WTC11 (cell line): ENCODE measurements around the gene IQGAP2. TPM values are rescaled to one million over a fixed set of nuclear protein-coding genes. Genes with fewer than 3 reads are reported as not detected.
"Not testable (repeated sequence)": the region's sequence is repeated elsewhere in the genome, so short reads cannot be mapped to it uniquely, and the experiment has no call there.

Experiments used
- ATAC-seq: fragments of 200-7000 bp; cut with Tn5 transposase; 2 replicates; pipeline ENCODE4 v1.10.0; 2021; ENCODE audit warnings: mild to moderate bottlenecking, moderate library complexity
- CTCF ChIA-PET: fragments of 300-600 bp; sonication (Branson Sonifier 250); formaldehyde crosslinking; loops from one replicate; lab custom pipeline; 2021; ENCODE audit warnings: antibody characterized with exemption; lab: Charles Lee
- POLR2A ChIA-PET: fragments of 350-600 bp; sonication (Branson Sonifier 250); formaldehyde crosslinking; loops from one replicate; lab custom pipeline; 2021; ENCODE audit warnings: antibody characterized with exemption; lab: Charles Lee
- DNase-seq: peaks from one replicate; pipeline ENCODE4 v3.0.0; 2021; ENCODE audit warnings: low spot score
- H3K27ac Mint-ChIP-seq: 2 replicates; pipeline ENCODE4 v1.8.0; 2021; ENCODE audit warnings: mixed read lengths
- H3K27me3 Mint-ChIP-seq: 2 replicates; pipeline ENCODE4 v1.8.0; 2021; ENCODE audit warnings: low read depth, mild to moderate bottlenecking, moderate library complexity, mixed read lengths
- H3K36me3 Mint-ChIP-seq: 2 replicates; pipeline ENCODE4 v1.8.0; 2021; ENCODE audit warnings: mixed read lengths
- H3K4me1 Mint-ChIP-seq: 2 replicates; pipeline ENCODE4 v1.8.0; 2022; ENCODE audit warnings: mixed read lengths
- H3K4me3 Mint-ChIP-seq: 2 replicates; pipeline ENCODE4 v1.8.0; 2021; ENCODE audit warnings: mild to moderate bottlenecking, moderate library complexity, mixed read lengths
- H3K9me3 Mint-ChIP-seq: 2 replicates; pipeline ENCODE4 v1.8.0; 2021; ENCODE audit warnings: mixed read lengths
- CREM ChIP-seq: sonication (generic); formaldehyde crosslinking; IDR thresholded peaks from 2 replicates; pipeline ENCODE4 v1.8.1; 2022; ENCODE audit warnings: mild to moderate bottlenecking, missing genetic modification reagents, moderate library complexity
- JAZF1 ChIP-seq: fragments of 250-450 bp; sonication (Bioruptor Pico); IDR thresholded peaks from 2 replicates; pipeline ENCODE4 v1.9.0; 2021; ENCODE audit warnings: moderate library complexity, mild to moderate bottlenecking, inconsistent platforms
- MXD4 ChIP-seq: fragments of 250-450 bp; sonication (Bioruptor Pico); IDR thresholded peaks from 2 replicates; pipeline ENCODE4 v1.8.0; 2021; ENCODE audit warnings: mild to moderate bottlenecking, moderate library complexity, borderline replicate concordance
- NR3C1 ChIP-seq: sonication (generic); formaldehyde crosslinking; conservative IDR thresholded peaks from 2 replicates; pipeline ENCODE4 v1.8.1; 2023; ENCODE audit warnings: low read depth, mild to moderate bottlenecking, missing genetic modification reagents
- RORB ChIP-seq: fragments of 250-450 bp; sonication (Bioruptor Pico); IDR thresholded peaks from 2 replicates; pipeline ENCODE4 v1.9.0; 2021; ENCODE audit warnings: mild to moderate bottlenecking
- SMAD4 ChIP-seq: sonication (generic); formaldehyde crosslinking; IDR thresholded peaks from 2 replicates; pipeline ENCODE4 v1.8.0; 2022; ENCODE audit warnings: mild to moderate bottlenecking, missing genetic modification reagents
- ZNF396 ChIP-seq: fragments of 250-450 bp; sonication (Bioruptor Pico); IDR thresholded peaks from 2 replicates; pipeline ENCODE4 v1.8.0; 2021; ENCODE audit warnings: mild to moderate bottlenecking, moderate library complexity, borderline replicate concordance
- ZNF671 ChIP-seq: fragments of 250-450 bp; sonication (Bioruptor Pico); IDR thresholded peaks from 2 replicates; pipeline ENCODE4 v1.8.0; 2021; ENCODE audit warnings: mild to moderate bottlenecking
- total RNA-seq: library from RNA; stranded (reverse); gene quantifications from 3 replicates; pipeline ENCODE4 v1.2.3, GENCODE V29; 2021
- TF ChIP-seq, protein P1 (sequence below): fragments of 200-600 bp; IDR thresholded peaks from 2 replicates; pipeline ENCODE4 v1.8.0; 2022; ENCODE audit warnings: antibody characterized with exemption
- TF ChIP-seq, protein P2 (sequence below): fragments of 250-450 bp; sonication (Bioruptor Pico); IDR thresholded peaks from 2 replicates; pipeline ENCODE4 v1.9.0; 2021; ENCODE audit warnings: moderate library complexity, mild to moderate bottlenecking, inconsistent platforms, borderline replicate concordance
- TF ChIP-seq, protein P3 (sequence below): sonication (generic); formaldehyde crosslinking; IDR thresholded peaks from 2 replicates; pipeline ENCODE4 v1.8.1; 2023; ENCODE audit warnings: mild to moderate bottlenecking, moderate library complexity, missing genetic modification reagents
- TF ChIP-seq, protein P4 (sequence below): sonication (generic); formaldehyde crosslinking; IDR thresholded peaks from 2 replicates; pipeline ENCODE4 v1.8.1; 2023; ENCODE audit warnings: mild to moderate bottlenecking, missing genetic modification reagents
- TF ChIP-seq, protein P5 (sequence below): sonication (generic); formaldehyde crosslinking; IDR thresholded peaks from 2 replicates; pipeline ENCODE4 v1.8.1; 2022; ENCODE audit warnings: missing genetic modification reagents, borderline replicate concordance
- TF ChIP-seq, protein P6 (sequence below): sonication (generic); formaldehyde crosslinking; IDR thresholded peaks from 2 replicates; pipeline ENCODE4 v1.8.1; 2022; ENCODE audit warnings: mild to moderate bottlenecking, moderate library complexity, missing genetic modification reagents
- TF ChIP-seq, protein P7 (sequence below): fragments of 250-450 bp; sonication (Bioruptor Pico); IDR thresholded peaks from 2 replicates; pipeline ENCODE4 v1.9.0; 2021; ENCODE audit warnings: mild to moderate bottlenecking

IQGAP2 gene
- total RNA-seq, 1 experiment from 2014 or later: 70.6 TPM

DNA sequence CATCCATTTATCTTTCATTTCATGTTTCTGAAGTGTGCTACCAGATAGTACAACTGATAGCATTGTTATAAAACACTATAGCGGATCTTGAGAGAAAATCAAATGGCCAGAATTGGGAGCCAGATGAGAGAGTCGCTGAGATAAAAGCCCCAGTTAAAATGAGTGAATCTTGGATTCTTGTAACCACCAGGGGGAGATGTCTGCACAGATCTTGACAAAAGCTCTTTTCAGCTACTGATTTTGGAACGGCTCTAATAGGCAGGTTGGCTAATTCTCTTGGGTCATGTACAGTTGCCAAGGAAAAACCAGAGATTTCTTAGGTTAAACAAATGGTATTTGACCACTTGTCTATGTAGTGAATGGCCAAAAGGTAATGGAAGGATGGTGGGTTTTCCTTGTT, 198.4 kb downstream of the IQGAP2 start:
- no peaks in the 10 kb centered on the region for H3K9me3 Mint-ChIP-seq
- no peak overlapping the region for H3K27ac Mint-ChIP-seq
- no peak for DNase-seq
- H3K4me3 Mint-ChIP-seq: no peak overlapping the region
- ChIA-PET POLR2A (no interaction called here), CTCF (interaction anchor here (0.6 to 5.5 kb wide), 24 partner anchors 10 to 293 kb away, joined by 3 to 39 read pairs (median 4); partner anchors contain the start of gene IQGAP2)
- peaks cover 18% of the 10 kb centered on the region for H3K36me3 Mint-ChIP-seq
- no peaks in the 10 kb centered on the region for H3K4me1 Mint-ChIP-seq
- peak; percentile 69 for ATAC-seq
- TF ChIP-seq CREM: no peak
- TF ChIP-seq, protein P1, sequence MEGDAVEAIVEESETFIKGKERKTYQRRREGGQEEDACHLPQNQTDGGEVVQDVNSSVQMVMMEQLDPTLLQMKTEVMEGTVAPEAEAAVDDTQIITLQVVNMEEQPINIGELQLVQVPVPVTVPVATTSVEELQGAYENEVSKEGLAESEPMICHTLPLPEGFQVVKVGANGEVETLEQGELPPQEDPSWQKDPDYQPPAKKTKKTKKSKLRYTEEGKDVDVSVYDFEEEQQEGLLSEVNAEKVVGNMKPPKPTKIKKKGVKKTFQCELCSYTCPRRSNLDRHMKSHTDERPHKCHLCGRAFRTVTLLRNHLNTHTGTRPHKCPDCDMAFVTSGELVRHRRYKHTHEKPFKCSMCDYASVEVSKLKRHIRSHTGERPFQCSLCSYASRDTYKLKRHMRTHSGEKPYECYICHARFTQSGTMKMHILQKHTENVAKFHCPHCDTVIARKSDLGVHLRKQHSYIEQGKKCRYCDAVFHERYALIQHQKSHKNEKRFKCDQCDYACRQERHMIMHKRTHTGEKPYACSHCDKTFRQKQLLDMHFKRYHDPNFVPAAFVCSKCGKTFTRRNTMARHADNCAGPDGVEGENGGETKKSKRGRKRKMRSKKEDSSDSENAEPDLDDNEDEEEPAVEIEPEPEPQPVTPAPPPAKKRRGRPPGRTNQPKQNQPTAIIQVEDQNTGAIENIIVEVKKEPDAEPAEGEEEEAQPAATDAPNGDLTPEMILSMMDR: peak; percentile 69
- H3K27me3 Mint-ChIP-seq: no peaks in the 10 kb centered on the region

DNA sequence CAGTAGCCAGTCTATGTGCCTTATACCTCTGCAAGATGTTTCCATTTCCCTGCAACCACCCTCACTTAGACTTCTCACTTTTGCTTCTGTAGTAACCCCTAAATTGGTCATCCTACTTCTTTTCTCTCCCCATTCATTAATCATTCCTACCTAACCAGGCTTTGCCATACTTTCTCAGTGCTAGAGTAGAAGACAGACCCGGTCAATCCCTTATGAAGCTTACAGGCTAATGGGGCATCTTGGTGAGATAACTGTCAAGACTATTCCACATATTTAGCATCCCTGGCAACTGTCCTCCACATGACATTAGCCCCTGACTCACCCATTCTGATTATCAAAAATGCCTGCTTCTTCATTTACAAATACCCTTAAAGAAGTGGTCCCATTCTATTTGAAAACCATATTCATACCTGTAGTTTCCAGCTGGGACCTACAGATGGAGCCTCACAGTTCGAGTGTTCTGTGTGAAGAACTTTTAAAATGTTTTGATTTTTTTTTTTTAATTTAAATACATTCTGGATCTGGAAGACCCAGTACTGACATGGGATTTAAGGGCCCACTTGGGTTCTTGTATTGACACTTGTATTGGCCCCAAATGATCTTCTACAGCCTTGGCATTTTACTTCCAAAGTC, 199.1 kb downstream of the IQGAP2 start:
- ATAC-seq (no peak), DNase-seq (no peak)
- TF ChIP-seq, protein P2, sequence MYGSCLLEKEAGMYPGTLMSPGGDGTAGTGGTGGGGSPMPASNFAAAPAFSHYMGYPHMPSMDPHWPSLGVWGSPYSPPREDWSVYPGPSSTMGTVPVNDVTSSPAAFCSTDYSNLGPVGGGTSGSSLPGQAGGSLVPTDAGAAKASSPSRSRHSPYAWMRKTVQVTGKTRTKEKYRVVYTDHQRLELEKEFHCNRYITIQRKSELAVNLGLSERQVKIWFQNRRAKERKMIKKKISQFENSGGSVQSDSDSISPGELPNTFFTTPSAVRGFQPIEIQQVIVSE (CRISPR knock-in tag): no peak
- TF ChIP-seq, protein P3, sequence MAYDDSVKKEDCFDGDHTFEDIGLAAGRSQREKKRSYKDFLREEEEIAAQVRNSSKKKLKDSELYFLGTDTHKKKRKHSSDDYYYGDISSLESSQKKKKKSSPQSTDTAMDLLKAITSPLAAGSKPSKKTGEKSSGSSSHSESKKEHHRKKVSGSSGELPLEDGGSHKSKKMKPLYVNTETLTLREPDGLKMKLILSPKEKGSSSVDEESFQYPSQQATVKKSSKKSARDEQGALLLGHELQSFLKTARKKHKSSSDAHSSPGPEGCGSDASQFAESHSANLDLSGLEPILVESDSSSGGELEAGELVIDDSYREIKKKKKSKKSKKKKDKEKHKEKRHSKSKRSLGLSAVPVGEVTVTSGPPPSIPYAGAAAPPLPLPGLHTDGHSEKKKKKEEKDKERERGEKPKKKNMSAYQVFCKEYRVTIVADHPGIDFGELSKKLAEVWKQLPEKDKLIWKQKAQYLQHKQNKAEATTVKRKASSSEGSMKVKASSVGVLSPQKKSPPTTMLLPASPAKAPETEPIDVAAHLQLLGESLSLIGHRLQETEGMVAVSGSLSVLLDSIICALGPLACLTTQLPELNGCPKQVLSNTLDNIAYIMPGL (CRISPR knock-in tag): no peak
- TF ChIP-seq JAZF1 (CRISPR knock-in tag) (no peak), ZNF396 (CRISPR knock-in tag) (no peak), NR3C1 (no peak), RORB (CRISPR knock-in tag) (no peak), ZNF671 (CRISPR knock-in tag) (no peak), MXD4 (CRISPR knock-in tag) (no peak), SMAD4 (CRISPR knock-in tag) (no peak)
- TF ChIP-seq, protein P4, sequence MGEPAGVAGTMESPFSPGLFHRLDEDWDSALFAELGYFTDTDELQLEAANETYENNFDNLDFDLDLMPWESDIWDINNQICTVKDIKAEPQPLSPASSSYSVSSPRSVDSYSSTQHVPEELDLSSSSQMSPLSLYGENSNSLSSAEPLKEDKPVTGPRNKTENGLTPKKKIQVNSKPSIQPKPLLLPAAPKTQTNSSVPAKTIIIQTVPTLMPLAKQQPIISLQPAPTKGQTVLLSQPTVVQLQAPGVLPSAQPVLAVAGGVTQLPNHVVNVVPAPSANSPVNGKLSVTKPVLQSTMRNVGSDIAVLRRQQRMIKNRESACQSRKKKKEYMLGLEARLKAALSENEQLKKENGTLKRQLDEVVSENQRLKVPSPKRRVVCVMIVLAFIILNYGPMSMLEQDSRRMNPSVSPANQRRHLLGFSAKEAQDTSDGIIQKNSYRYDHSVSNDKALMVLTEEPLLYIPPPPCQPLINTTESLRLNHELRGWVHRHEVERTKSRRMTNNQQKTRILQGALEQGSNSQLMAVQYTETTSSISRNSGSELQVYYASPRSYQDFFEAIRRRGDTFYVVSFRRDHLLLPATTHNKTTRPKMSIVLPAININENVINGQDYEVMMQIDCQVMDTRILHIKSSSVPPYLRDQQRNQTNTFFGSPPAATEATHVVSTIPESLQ (CRISPR knock-in tag): no peak
- TF ChIP-seq, protein P5, sequence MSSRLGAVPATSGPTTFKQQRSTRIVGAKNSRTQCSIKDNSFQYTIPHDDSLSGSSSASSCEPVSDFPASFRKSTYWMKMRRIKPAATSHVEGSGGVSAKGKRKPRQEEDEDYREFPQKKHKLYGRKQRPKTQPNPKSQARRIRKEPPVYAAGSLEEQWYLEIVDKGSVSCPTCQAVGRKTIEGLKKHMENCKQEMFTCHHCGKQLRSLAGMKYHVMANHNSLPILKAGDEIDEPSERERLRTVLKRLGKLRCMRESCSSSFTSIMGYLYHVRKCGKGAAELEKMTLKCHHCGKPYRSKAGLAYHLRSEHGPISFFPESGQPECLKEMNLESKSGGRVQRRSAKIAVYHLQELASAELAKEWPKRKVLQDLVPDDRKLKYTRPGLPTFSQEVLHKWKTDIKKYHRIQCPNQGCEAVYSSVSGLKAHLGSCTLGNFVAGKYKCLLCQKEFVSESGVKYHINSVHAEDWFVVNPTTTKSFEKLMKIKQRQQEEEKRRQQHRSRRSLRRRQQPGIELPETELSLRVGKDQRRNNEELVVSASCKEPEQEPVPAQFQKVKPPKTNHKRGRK (CRISPR knock-in tag): no peak
- TF ChIP-seq, protein P6, sequence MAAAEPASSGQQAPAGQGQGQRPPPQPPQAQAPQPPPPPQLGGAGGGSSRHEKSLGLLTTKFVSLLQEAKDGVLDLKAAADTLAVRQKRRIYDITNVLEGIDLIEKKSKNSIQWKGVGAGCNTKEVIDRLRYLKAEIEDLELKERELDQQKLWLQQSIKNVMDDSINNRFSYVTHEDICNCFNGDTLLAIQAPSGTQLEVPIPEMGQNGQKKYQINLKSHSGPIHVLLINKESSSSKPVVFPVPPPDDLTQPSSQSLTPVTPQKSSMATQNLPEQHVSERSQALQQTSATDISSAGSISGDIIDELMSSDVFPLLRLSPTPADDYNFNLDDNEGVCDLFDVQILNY (CRISPR knock-in tag): no peak
- TF ChIP-seq, protein P7, sequence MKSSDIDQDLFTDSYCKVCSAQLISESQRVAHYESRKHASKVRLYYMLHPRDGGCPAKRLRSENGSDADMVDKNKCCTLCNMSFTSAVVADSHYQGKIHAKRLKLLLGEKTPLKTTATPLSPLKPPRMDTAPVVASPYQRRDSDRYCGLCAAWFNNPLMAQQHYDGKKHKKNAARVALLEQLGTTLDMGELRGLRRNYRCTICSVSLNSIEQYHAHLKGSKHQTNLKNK (CRISPR knock-in tag): no peak
- H3K4me3 Mint-ChIP-seq: no peak overlapping the region
- ChIA-PET POLR2A (no interaction called here), CTCF (interaction anchor here (0.6 to 5.5 kb wide), 23 partner anchors 9 to 294 kb away, joined by 3 to 39 read pairs (median 4); partner anchors contain the start of gene IQGAP2)
- H3K27ac Mint-ChIP-seq: no peak overlapping the region
- H3K9me3 Mint-ChIP-seq: no peaks in the 10 kb centered on the region
- H3K36me3 Mint-ChIP-seq: peaks cover 16% of the 10 kb centered on the region
- peaks cover 7% of the 10 kb centered on the region for H3K4me1 Mint-ChIP-seq
- H3K27me3 Mint-ChIP-seq: no peaks in the 10 kb centered on the region

DNA sequence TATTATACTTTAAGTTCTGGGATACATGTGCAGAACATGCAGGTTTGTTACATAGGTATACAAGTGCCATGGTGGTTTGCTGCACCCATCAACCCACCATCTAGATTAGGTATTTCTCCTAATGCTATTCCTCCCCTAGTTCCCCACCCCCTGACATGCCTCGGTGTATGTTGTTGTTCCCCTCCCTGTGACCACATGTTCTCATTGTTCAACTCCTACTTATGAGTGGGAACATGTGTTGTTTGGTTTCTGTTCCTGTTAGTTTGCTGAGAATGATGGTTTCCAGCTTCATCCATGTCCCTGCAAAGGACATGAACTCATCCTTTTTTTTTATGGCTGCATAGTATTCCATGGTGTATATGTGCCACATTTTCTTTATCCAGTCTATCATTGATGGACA, 200.9 kb downstream of the IQGAP2 start:
- Mint-ChIP-seq H3K36me3 (peaks cover 15% of the 10 kb centered on the region), H3K4me1 (peaks cover 14% of the 10 kb centered on the region)
- H3K4me3 Mint-ChIP-seq, ATAC-seq, H3K9me3 Mint-ChIP-seq, H3K27me3 Mint-ChIP-seq, POLR2A ChIA-PET, DNase-seq, H3K27ac Mint-ChIP-seq: not testable (repeated sequence)
- CTCF ChIA-PET: interaction anchor here (5.5 kb wide), 1 partner anchor 170 kb away, joined by 39 read pairs; no protein-coding TSS in a partner anchor
